ENCODE results near the gene AK4. TPM values are rescaled to one million over a fixed set of nuclear protein-coding genes. Genes with fewer than 3 reads are reported as not detected.
A peak's percentile ranks its signal among the peaks of the same experiment; 100 is the strongest.

The AK4 gene
- total RNA-seq, 1 donor from 2014 or later: 36.6 TPM

GRCh38 chr1:65266476-65266875, 118.5 kb downstream of the AK4 start:
- no peak for DNase-seq (ENCODE audit: low read depth)
- no peak for TF ChIP-seq CTCF (conservative IDR thresholded peaks at IDR 0.05; ENCODE audit: low read depth, low read length)
- peak overlapping the region; percentile 64 for H3K4me3 ChIP-seq (ENCODE audit: low read depth, low read length)

- no peak for TF ChIP-seq CTCF (conservative IDR thresholded peaks at IDR 0.05; ENCODE audit: low read depth, low read length)
- DNase-seq (ENCODE audit: low read depth): no peak
Measured at GRCh38 chr1:65267271-65267670, 119.3 kb downstream of the AK4 start.

GRCh38 chr1:65267683-65268082, 119.7 kb downstream of the AK4 start:
- no peak for TF ChIP-seq CTCF (conservative IDR thresholded peaks at IDR 0.05; ENCODE audit: low read depth, low read length)
- DNase-seq (ENCODE audit: low read depth): no peak
- no peak overlapping the region for H3K4me3 ChIP-seq (ENCODE audit: low read depth, low read length)

More at GRCh38 chr1:65267271-65267670, 119.3 kb downstream of the AK4 start:
- no peak overlapping the region for H3K4me3 ChIP-seq (ENCODE audit: low read depth, low read length)

GRCh38 chr1:65269612-65270011, 121.6 kb downstream of the AK4 start:
- H3K4me3 ChIP-seq (ENCODE audit: low read depth, low read length): no peak overlapping the region
- no peak for TF ChIP-seq CTCF (conservative IDR thresholded peaks at IDR 0.05; ENCODE audit: low read depth, low read length)

GRCh38 chr1:65276197-65276939, 128.4 kb downstream of the AK4 start:
- TF ChIP-seq CTCF (conservative IDR thresholded peaks at IDR 0.05; ENCODE audit: low read depth, low read length): no peak

More at GRCh38 chr1:65269612-65270011, 121.6 kb downstream of the AK4 start:
- DNase-seq (ENCODE audit: low read depth): no peak

GRCh38 chr1:65277605-65278347, 129.8 kb downstream of the AK4 start:
- no peak for DNase-seq (ENCODE audit: low read depth)
- no peak overlapping the region for H3K4me3 ChIP-seq (ENCODE audit: low read depth, low read length)
- no peak for TF ChIP-seq CTCF (conservative IDR thresholded peaks at IDR 0.05; ENCODE audit: low read depth, low read length)

More at GRCh38 chr1:65276197-65276939, 128.4 kb downstream of the AK4 start:
- no peak overlapping the region for H3K4me3 ChIP-seq (ENCODE audit: low read depth, low read length)
- no peak for DNase-seq (ENCODE audit: low read depth)
